HG02884 (cell line): ENCODE data around the gene THAP7.
"Not testable (repeated sequence)": the region's sequence is repeated elsewhere in the genome, so short reads cannot be mapped to it uniquely, and the experiment has no call there.

Source experiments
- ATAC-seq: cut with Tn5 transposase; IDR thresholded peaks from one replicate; pipeline ENCODE4 v1.9.1; 2021; ENCODE audit warnings: mild to moderate bottlenecking, moderate library complexity; ENCODE audit not compliant: unreplicated experiment

THAP7 gene, protein sequence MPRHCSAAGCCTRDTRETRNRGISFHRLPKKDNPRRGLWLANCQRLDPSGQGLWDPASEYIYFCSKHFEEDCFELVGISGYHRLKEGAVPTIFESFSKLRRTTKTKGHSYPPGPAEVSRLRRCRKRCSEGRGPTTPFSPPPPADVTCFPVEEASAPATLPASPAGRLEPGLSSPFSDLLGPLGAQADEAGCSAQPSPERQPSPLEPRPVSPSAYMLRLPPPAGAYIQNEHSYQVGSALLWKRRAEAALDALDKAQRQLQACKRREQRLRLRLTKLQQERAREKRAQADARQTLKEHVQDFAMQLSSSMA

DNA sequence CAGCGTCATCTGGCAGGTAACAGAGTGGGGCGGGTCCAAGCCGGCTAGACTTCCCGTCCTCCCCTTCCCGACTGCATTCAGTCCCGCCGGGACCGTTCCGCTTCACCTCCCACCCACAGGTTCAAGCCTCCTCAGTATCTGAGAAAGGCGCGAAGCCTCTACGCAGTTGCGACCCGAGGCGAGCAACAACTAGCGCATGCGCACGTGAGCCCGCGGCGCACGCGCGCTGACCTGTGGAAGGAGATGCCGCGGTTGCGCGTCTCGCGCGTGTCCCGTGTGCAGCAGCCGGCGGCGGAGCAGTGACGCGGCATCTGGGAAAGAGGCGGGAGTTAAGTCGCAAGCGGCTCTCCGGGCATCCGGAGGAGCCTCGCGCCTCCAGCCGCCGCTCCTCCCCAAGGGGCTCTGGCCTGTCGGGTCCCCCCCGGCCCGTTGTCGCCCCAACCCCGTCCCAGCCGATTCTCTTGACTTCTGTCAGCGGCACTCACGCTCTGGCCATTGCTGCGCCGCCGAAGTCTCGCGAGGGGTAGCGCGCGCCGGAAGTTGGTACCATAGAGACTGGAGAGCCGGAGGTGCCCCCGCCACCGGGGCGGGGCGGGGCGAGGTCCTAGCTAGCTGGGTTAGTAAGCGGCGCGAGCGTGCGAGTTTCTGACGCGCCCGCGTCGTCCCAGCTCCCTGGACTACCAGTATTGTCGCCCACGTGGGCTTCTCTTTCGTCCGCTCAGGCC lies at the start of gene THAP7:
Gene THAP7, minus strand, starts transcription at position 518 of the 725 bp plus-strand sequence. Its CDS starts 207 bp downstream, at position 311.
- peak; percentile 72 for ATAC-seq

- ATAC-seq: no peak
Observed at GRCh38 chr22:21051145-21051830, 49.4 kb upstream of the THAP7 start.

GRCh38 chr22:21048965-21049364 lies 47.0 kb upstream of the THAP7 start:
- not testable (repeated sequence) for ATAC-seq

DNA sequence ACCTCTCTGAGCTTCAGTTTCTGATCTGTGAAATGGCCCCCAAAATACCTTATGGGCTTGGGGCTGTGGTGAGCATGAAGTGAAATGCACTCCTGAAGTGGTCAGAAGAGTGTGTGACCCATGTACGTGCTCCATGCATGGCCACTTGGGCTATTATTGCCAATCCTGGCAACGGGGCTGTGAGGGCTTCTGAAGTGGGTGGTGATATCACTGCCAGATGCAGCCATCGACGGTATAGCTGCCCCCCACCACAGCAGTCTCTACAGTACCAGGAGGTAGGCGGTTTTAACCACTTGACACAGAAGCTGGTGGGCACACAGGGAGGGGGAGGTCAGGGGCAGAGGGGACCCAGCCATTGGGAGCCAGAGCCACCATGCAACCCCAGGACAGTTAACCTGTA lies 46.5 kb upstream of the THAP7 start:
- ATAC-seq: not testable (repeated sequence)

- no peak for ATAC-seq
Observed at GRCh38 chr22:21047730-21048129, 45.8 kb upstream of the THAP7 start.

DNA sequence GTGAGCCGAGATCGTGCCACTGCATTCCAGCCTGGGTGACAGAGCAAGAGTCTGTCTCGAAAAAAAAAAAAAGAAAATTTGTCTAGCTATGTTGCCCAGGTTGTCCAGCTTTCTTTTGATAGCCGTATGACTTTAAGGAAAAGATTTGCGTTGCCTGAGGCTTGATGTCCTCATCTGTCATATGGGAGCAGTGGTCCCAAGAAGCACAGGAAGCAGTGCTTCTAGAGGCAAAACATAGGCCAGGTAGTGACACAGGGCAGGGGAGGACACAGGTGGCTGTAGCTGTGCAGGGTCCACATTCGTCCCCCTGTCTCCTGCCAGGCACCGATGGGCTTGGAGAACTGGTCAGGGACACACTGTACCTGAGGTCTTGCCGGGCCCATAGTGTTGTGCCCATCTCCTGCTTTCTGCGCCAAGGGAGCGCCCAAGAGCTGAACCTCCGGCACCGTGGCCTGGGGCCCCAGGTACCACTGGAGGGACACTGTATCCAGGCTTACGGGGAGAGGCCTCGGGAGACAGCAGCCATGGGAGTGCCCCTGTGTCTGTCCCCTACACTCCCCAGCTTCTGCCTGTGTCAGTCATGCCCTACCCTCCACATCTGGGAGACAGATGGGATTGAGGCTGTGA lies 45.2 kb upstream of the THAP7 start:
- ATAC-seq: no peak

GRCh38 chr22:21045585-21046294 lies 43.8 kb upstream of the THAP7 start, which contains the start of gene LRRC74B:
LRRC74B (plus strand) TSS chr22:21045946; CDS start chr22:21045987, 41 bp downstream.
- peak; percentile 63 for ATAC-seq

DNA sequence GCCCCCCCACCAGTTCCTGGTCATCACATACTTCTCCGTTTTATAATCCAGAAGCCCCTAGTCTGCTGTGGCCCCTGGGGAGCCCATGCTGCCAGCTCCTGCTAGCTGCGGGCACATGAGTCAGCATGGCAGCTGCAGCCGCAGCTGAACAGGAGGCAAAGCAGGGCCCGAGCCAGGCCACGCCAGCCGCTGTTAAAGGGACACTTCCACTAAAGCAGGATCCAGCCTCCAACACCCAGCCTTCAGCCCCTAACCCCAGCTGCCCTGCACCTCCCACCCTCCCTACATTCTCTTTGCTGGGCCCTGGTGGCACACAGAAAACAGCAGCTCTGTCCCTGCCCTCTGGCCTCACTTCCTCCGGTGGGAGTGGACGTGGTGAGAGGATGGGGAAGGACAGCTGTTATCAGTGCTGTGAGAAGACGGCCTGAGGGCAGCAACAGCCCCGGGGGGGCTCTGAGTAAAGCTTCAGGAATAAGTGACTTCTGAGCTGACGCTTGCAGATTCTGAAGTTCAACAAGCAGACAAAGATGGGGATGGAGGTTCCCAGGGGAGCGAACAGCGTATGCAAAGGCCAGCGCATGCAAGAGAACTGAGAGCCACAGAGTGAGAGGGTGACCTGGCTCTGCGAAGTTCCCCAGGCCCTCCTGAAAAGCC lies 43.1 kb upstream of the THAP7 start:
- ATAC-seq: no peak

GRCh38 chr22:21043860-21044535 lies 42.1 kb upstream of the THAP7 start:
- no peak for ATAC-seq

- no peak for ATAC-seq
Observed at GRCh38 chr22:21042978-21043859, 41.3 kb upstream of the THAP7 start.

DNA sequence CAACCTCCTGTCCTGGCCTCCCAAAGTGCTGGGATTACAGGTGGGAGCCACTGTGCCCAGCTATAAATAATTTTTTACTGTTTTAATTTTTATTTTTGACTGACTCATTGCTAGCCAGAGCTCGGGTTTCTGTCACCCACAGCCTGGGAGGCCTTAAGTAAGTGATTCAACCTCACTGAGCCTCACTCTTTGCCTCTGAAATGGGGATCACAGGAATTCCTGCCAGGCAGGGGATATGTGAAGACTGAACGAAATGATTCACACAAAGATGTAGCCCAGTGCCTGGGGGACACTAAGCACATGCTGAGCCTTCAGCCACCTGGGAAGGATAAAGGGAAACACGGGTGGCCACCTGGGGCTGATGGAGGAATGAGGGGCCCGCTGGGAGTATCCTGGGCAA lies 40.0 kb upstream of the THAP7 start:
- ATAC-seq: no peak

DNA sequence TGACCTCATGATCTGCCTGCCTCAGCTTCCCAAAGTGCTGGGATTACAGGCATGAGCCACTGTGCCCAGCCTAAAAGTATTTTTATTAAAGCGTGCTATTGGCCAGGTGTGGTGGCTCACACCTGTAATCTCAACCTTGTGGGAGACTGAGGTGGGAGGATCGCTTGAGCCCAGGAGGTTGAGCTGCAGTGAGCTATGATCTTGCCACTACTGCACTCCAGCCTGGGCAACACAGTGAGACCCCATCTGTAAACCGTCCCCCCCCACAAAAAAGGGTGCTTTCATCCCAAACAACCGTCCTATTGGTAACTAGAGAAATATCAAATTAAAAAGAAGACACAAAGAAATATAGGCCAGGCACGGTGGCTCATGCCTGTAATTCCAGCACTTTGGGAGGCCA lies 37.2 kb upstream of the THAP7 start:
- ATAC-seq: not testable (repeated sequence)

- ATAC-seq: no peak
Observed at GRCh38 chr22:21038405-21038804, 36.5 kb upstream of the THAP7 start.

GRCh38 chr22:21034989-21035388 lies 33.1 kb upstream of the THAP7 start:
- ATAC-seq: no peak

- no peak for ATAC-seq
Observed at GRCh38 chr22:21033895-21034294, 32.0 kb upstream of the THAP7 start.

GRCh38 chr22:21032868-21033688 lies 31.2 kb upstream of the THAP7 start:
- no peak for ATAC-seq

DNA sequence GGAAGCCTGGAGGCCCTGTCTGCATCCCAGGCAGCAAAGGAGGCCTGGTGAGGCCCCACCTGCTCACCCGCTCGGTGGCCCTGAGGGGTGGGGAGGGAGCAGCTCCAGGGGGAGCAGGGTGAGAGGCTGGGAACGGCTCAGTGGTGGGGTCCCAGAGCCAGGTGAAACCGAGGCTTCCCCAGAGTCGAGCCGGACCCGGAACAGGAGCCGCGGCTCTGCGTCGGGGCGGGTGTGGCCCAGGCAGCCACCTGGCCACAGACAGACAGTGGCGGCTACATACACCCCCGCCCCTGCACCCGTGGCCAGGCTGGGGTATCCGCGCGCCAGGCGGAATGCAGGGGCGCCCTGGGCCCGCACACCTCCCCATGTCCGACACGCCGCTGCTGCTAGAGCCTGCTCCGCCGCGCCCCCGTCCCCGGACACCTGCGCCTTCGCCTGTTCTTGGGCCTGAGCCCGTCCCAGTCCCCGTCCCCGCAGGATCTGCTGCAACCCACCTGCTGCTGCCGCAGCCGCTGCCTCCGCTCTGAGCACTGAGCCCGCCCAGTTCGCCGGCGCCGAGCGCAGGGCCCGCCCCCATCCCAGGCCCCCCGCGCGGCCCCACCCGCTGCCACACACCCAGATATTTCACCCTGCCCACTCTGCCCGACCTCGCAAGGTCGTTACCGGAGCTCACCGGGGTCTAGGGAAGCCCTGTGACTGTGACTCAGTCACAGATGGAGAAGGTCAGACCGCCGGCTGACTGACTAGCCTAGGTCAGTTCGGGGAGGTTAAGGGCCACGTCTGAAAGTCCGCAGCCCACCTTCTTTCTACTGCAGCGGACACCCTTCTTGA lies 30.3 kb upstream of the THAP7 start, which contains the start of gene SLC7A4:
Gene SLC7A4, minus strand, starts transcription at position 525 of the 831 bp plus-strand sequence. CDS start 749 bp downstream, outside the sequence.
- ATAC-seq: no peak
